GM23338 (cell line): ENCODE data around the gene AOPEP. TPM values are rescaled to one million over a fixed set of nuclear protein-coding genes. Genes with fewer than 3 reads are reported as not detected.
A peak's percentile ranks its signal among the peaks of the same experiment; 100 is the strongest.

ENCODE experiments used
- ATAC-seq: fragments of 200-7000 bp; cut with Tn5 transposase; 3 replicates; pipeline ENCODE4 v1.9.1; 2020
- DNase-seq: peaks from one replicate; pipeline ENCODE4 v3.0.0-alpha.2; 2015; ENCODE audit warnings: low spot score
- H2AFZ ChIP-seq: fragments of 200-600 bp; sonication (generic); 2 replicates; pipeline ENCODE4 v1.8.0; 2016; ENCODE audit warnings: antibody characterized with exemption, mild to moderate bottlenecking, moderate library complexity
- H3F3A ChIP-seq: fragments of 200-600 bp; sonication (generic); replicated peaks from 2 replicates; pipeline ENCODE4 v1.8.0; 2017; ENCODE audit warnings: antibody characterized with exemption, mixed run types, low read depth
- H3K27ac ChIP-seq: fragments of 200-600 bp; sonication (generic); 2 replicates; pipeline ENCODE4 v1.6.1; 2016; ENCODE audit warnings: low read depth
- H3K27me3 ChIP-seq: fragments of 200-600 bp; sonication (generic); 2 replicates; pipeline ENCODE4 v1.8.0; 2016; ENCODE audit warnings: mild to moderate bottlenecking, mixed run types, moderate library complexity; ENCODE audit not compliant: insufficient read depth
- H3K36me3 ChIP-seq: fragments of 200-600 bp; sonication (generic); 2 replicates; pipeline ENCODE4 v1.8.0; 2016; ENCODE audit warnings: mild to moderate bottlenecking; ENCODE audit not compliant: insufficient read depth
- H3K4me1 ChIP-seq: fragments of 200-600 bp; sonication (generic); 2 replicates; pipeline ENCODE4 v1.8.0; 2016; ENCODE audit warnings: mild to moderate bottlenecking, moderate library complexity; ENCODE audit not compliant: insufficient read depth
- H3K4me2 ChIP-seq: fragments of 200-600 bp; sonication (generic); 2 replicates; pipeline ENCODE4 v1.7.1; 2017; ENCODE audit warnings: mixed run types
- H3K4me3 ChIP-seq: fragments of 200-600 bp; sonication (generic); 2 replicates; pipeline ENCODE4 v1.6.1; 2016; ENCODE audit warnings: mixed run types
- H3K79me2 ChIP-seq: fragments of 200-600 bp; sonication (generic); replicated peaks from 2 replicates; pipeline ENCODE4 v1.8.0; 2017; ENCODE audit warnings: mild to moderate bottlenecking; ENCODE audit not compliant: insufficient read depth
- H3K9me2 ChIP-seq: fragments of 200-600 bp; sonication (generic); 2 replicates; pipeline ENCODE4 v1.8.0; 2017; ENCODE audit not compliant: insufficient read depth
- H4K20me1 ChIP-seq: fragments of 200-600 bp; sonication (generic); replicated peaks from 2 replicates; pipeline ENCODE4 v1.8.0; 2017; ENCODE audit warnings: mild to moderate bottlenecking; ENCODE audit not compliant: insufficient read depth
- H3K27ac Mint-ChIP-seq: 2 replicates; pipeline ENCODE4 v1.8.0; 2020; ENCODE audit warnings: inconsistent platforms, mild to moderate bottlenecking, moderate library complexity, mixed read lengths
- H3K27me3 Mint-ChIP-seq: 3 replicates; pipeline ENCODE4 v1.8.0; 2022; ENCODE audit warnings: low read depth, mild to moderate bottlenecking, moderate library complexity, mixed read lengths, inconsistent platforms; ENCODE audit not compliant: insufficient read depth, poor library complexity
- H3K36me3 Mint-ChIP-seq: 3 replicates; pipeline ENCODE4 v1.8.0; 2021; ENCODE audit warnings: low read depth, mild to moderate bottlenecking, inconsistent platforms, moderate library complexity, mixed read lengths
- H3K4me1 Mint-ChIP-seq: 3 replicates; pipeline ENCODE4 v1.8.0; 2020; ENCODE audit warnings: mild to moderate bottlenecking, inconsistent platforms, mixed read lengths
- H3K4me3 Mint-ChIP-seq: 3 replicates; pipeline ENCODE4 v1.8.0; 2021; ENCODE audit warnings: moderate library complexity, mild to moderate bottlenecking, inconsistent platforms, mixed read lengths
- H3K9me3 Mint-ChIP-seq: 3 replicates; pipeline ENCODE4 v1.8.0; 2020; ENCODE audit warnings: moderate library complexity, mild to moderate bottlenecking, inconsistent platforms, mixed read lengths
- EZH2 ChIP-seq: fragments of 200-600 bp; sonication (generic); IDR thresholded peaks from one replicate; pipeline ENCODE4 v1.8.0; 2017; ENCODE audit warnings: antibody characterized with exemption, mild to moderate bottlenecking, low read depth; ENCODE audit not compliant: unreplicated experiment
- EZH2phosphoT487 ChIP-seq: fragments of 200-600 bp; sonication (generic); IDR thresholded peaks from one replicate; pipeline ENCODE4 v1.8.1; 2018; ENCODE audit warnings: antibody characterized with exemption; ENCODE audit not compliant: unreplicated experiment
- polyA plus RNA-seq: library from polyadenylated mRNA; unstranded; fragments of >200 nt; fragmentation: Nextera tagmentation; extraction: Ambion mirVana; gene quantifications from 2 replicates; pipeline ENCODE4 v1.2.1, GENCODE V29; 2016
- total RNA-seq: library from RNA; depleted of rRNA; stranded (reverse); fragments of >200 nt; shearing (Covaris generic); gene quantifications from 2 replicates; pipeline ENCODE4 v1.2.3, GENCODE V29; 2014
- TF ChIP-seq, protein P1 (sequence below): fragments of 250-450 bp; sonication (Bioruptor Pico); IDR thresholded peaks from 2 replicates; pipeline ENCODE4 v1.5.0; 2020; ENCODE audit warnings: mild to moderate bottlenecking, moderate library complexity
- TF ChIP-seq, protein P2 (sequence below), 2 experiments: fragments of 200-600 bp in 1 of 2; sonication (generic) in 1 of 2; conservative IDR thresholded peaks; 2 replicates each; pipeline versions ENCODE4 v1.5.1 to v1.6.1; 2016 to 2017; ENCODE audit warnings: antibody characterized with exemption in 2 of 2, low read depth in 2 of 2, mild to moderate bottlenecking in 2 of 2, moderate library complexity in 1 of 2

The AOPEP gene
- total and polyA plus RNA-seq, 2 experiments from 2014 or later, result 7.0 to 16.5 TPM

DNA sequence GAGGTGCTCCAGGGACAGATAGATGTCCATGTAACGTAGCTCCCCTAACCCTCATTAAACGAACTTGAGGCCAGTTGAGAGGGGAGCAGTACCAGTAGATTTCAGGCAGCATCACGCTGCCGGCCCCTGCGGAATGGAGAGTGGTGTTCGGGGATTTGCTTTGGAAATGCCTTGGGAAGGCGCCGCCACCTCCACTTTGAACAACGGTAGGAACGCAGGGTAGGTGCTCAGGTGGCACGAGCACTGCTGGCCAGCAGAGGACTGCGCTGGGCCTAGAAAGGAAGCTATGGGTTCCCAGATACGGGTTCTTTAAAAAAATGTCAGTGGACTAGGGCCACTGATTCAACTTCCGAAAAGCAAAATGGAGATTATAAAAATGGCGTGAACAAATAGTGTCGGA lies 319.3 kb downstream of the AOPEP start:
- H3K36me3 ChIP-seq, result no peaks in the 10 kb centered on the region
- H3K9me2 ChIP-seq, result no peaks in the 10 kb centered on the region
- peak overlapping the region; percentile 61 for H3K4me3 ChIP-seq
- H3K4me3 Mint-ChIP-seq, result peak overlapping the region; percentile 66
- H3K27me3 ChIP-seq, result peaks cover 55% of the 10 kb centered on the region
- peaks cover 44% of the 10 kb centered on the region for H3K4me1 Mint-ChIP-seq
- peaks cover 36% of the 10 kb centered on the region for H3K4me1 ChIP-seq
- DNase-seq (peak; percentile 56), ATAC-seq (peak; percentile 59)
- peak overlapping the region; percentile 87 for H3K4me2 ChIP-seq
- no peak overlapping the region for H3K27ac ChIP-seq
- H3K27ac Mint-ChIP-seq, result no peak overlapping the region
- peaks cover 29% of the 10 kb centered on the region for H3K27me3 Mint-ChIP-seq
- no peaks in the 10 kb centered on the region for H3K79me2 ChIP-seq
- H3K9me3 Mint-ChIP-seq, result no peaks in the 10 kb centered on the region
- no peak overlapping the region for H2AFZ ChIP-seq
- no peaks in the 10 kb centered on the region; the same call in 1 of the 2 replicates for H3F3A ChIP-seq
- no peaks in the 10 kb centered on the region for H3K36me3 Mint-ChIP-seq
- peaks cover 6% of the 10 kb centered on the region; the same call in 1 of the 2 replicates for H4K20me1 ChIP-seq
- TF ChIP-seq, protein P1, sequence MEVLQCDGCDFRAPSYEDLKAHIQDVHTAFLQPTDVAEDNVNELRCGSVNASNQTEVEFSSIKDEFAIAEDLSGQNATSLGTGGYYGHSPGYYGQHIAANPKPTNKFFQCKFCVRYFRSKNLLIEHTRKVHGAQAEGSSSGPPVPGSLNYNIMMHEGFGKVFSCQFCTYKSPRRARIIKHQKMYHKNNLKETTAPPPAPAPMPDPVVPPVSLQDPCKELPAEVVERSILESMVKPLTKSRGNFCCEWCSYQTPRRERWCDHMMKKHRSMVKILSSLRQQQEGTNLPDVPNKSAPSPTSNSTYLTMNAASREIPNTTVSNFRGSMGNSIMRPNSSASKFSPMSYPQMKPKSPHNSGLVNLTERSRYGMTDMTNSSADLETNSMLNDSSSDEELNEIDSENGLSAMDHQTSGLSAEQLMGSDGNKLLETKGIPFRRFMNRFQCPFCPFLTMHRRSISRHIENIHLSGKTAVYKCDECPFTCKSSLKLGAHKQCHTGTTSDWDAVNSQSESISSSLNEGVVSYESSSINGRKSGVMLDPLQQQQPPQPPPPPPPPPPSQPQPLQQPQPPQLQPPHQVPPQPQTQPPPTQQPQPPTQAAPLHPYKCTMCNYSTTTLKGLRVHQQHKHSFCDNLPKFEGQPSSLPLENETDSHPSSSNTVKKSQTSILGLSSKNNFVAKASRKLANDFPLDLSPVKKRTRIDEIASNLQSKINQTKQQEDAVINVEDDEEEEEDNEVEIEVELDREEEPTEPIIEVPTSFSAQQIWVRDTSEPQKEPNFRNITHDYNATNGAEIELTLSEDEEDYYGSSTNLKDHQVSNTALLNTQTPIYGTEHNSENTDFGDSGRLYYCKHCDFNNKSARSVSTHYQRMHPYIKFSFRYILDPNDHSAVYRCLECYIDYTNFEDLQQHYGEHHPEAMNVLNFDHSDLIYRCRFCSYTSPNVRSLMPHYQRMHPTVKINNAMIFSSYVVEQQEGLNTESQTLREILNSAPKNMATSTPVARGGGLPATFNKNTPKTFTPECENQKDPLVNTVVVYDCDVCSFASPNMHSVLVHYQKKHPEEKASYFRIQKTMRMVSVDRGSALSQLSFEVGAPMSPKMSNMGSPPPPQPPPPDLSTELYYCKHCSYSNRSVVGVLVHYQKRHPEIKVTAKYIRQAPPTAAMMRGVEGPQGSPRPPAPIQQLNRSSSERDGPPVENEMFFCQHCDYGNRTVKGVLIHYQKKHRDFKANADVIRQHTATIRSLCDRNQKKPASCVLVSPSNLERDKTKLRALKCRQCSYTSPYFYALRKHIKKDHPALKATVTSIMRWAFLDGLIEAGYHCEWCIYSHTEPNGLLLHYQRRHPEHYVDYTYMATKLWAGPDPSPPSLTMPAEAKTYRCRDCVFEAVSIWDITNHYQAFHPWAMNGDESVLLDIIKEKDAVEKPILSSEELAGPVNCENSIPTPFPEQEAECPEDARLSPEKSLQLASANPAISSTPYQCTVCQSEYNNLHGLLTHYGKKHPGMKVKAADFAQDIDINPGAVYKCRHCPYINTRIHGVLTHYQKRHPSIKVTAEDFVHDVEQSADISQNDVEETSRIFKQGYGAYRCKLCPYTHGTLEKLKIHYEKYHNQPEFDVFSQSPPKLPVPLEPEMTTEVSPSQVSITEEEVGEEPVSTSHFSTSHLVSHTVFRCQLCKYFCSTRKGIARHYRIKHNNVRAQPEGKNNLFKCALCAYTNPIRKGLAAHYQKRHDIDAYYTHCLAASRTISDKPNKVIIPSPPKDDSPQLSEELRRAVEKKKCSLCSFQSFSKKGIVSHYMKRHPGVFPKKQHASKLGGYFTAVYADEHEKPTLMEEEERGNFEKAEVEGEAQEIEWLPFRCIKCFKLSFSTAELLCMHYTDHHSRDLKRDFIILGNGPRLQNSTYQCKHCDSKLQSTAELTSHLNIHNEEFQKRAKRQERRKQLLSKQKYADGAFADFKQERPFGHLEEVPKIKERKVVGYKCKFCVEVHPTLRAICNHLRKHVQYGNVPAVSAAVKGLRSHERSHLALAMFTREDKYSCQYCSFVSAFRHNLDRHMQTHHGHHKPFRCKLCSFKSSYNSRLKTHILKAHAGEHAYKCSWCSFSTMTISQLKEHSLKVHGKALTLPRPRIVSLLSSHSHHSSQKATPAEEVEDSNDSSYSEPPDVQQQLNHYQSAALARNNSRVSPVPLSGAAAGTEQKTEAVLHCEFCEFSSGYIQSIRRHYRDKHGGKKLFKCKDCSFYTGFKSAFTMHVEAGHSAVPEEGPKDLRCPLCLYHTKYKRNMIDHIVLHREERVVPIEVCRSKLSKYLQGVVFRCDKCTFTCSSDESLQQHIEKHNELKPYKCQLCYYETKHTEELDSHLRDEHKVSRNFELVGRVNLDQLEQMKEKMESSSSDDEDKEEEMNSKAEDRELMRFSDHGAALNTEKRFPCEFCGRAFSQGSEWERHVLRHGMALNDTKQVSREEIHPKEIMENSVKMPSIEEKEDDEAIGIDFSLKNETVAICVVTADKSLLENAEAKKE, result peak; percentile 63; the same call in 1 of the 2 replicates
- TF ChIP-seq, protein P2, sequence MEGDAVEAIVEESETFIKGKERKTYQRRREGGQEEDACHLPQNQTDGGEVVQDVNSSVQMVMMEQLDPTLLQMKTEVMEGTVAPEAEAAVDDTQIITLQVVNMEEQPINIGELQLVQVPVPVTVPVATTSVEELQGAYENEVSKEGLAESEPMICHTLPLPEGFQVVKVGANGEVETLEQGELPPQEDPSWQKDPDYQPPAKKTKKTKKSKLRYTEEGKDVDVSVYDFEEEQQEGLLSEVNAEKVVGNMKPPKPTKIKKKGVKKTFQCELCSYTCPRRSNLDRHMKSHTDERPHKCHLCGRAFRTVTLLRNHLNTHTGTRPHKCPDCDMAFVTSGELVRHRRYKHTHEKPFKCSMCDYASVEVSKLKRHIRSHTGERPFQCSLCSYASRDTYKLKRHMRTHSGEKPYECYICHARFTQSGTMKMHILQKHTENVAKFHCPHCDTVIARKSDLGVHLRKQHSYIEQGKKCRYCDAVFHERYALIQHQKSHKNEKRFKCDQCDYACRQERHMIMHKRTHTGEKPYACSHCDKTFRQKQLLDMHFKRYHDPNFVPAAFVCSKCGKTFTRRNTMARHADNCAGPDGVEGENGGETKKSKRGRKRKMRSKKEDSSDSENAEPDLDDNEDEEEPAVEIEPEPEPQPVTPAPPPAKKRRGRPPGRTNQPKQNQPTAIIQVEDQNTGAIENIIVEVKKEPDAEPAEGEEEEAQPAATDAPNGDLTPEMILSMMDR (conservative IDR thresholded peaks at IDR 0.05; ENCODE audit: low read depth in 2 of 2), result peak in 1 of 2 experiments; percentile 33; a peak in 2 of 4 replicates
- TF ChIP-seq EZH2phosphoT487, result no peak
- TF ChIP-seq EZH2, result no peak
